ENCODE results near the gene CECR2. TPM values are rescaled to one million over a fixed set of nuclear protein-coding genes. Genes with fewer than 3 reads are reported as not detected.

The CECR2 gene
- total RNA-seq, 1 experiment from 2014 or later: 4.1 TPM

GRCh38 chr22:17346578-17346977, 22.7 kb upstream of the CECR2 start:
- CTCF ChIA-PET: no interaction called here
- Histone ChIP-seq H3K36me3 (ENCODE audit: insufficient read depth, low read length, poor library complexity, severe bottlenecking) (no peaks in the 10 kb centered on the region), H3K4me3 (ENCODE audit: low read depth, low read length, poor library complexity, severe bottlenecking) (no peak overlapping the region), H3K4me1 (ENCODE audit: insufficient read depth, low read length, poor library complexity, severe bottlenecking) (no peaks in the 10 kb centered on the region), H3K27ac (ENCODE audit: low read depth, low read length, poor library complexity, severe bottlenecking) (no peak overlapping the region), H3K27me3 (replicated peaks; ENCODE audit: insufficient read depth, low read depth, low read length, poor library complexity) (no peaks in the 10 kb centered on the region), H3K9me3 (ENCODE audit: low read depth, low read length, poor library complexity, severe bottlenecking) (no peaks in the 10 kb centered on the region)
- BruUV-seq (replicated peaks): no TSS peak
- TF ChIP-seq EZH2 (IDR thresholded peaks at IDR 0.05; ENCODE audit: borderline replicate concordance, low read depth, low read length, poor library complexity, severe bottlenecking) (no peak), CTCF (conservative IDR thresholded peaks at IDR 0.05; ENCODE audit: low read depth, low read length) (no peak)
- intact Hi-C loops (cut with micrococcal nuclease; ENCODE audit: unreplicated experiment): no loop called here
- POLR2A ChIA-PET (ENCODE audit: low non-redundant PET): no interaction called here
- no peak for DNase-seq (ENCODE audit: low spot score)

DNA sequence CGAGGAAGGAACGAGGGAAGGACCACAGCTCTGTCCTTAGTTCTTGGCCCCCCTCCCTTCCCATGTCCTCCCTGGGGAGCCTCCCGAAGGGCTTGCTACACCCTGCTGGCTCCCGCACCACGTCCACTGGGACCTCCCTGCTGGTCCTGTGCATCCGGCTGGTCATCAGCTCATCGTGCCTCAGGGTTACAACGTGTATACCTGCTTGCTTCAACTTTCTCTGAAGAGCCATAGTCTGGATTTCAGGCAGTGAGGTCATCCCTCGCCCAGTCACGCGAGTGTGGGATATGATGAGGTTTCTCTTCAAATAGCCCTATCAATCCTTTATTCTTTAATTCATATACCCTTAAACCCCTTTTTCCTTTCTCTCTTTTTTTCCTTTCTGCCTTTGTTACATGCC, 21.5 kb upstream of the CECR2 start:
- intact Hi-C loops (cut with micrococcal nuclease; ENCODE audit: unreplicated experiment): no loop called here
- Histone ChIP-seq H3K4me1 (ENCODE audit: insufficient read depth, low read length, poor library complexity, severe bottlenecking) (no peaks in the 10 kb centered on the region), H3K27ac (ENCODE audit: low read depth, low read length, poor library complexity, severe bottlenecking) (no peak overlapping the region), H3K9me3 (ENCODE audit: low read depth, low read length, poor library complexity, severe bottlenecking) (no peaks in the 10 kb centered on the region), H3K27me3 (replicated peaks; ENCODE audit: insufficient read depth, low read depth, low read length, poor library complexity) (no peaks in the 10 kb centered on the region), H3K36me3 (ENCODE audit: insufficient read depth, low read length, poor library complexity, severe bottlenecking) (no peaks in the 10 kb centered on the region), H3K4me3 (ENCODE audit: low read depth, low read length, poor library complexity, severe bottlenecking) (no peak overlapping the region)
- TF ChIP-seq EZH2 (IDR thresholded peaks at IDR 0.05; ENCODE audit: borderline replicate concordance, low read depth, low read length, poor library complexity, severe bottlenecking) (no peak), CTCF (conservative IDR thresholded peaks at IDR 0.05; ENCODE audit: low read depth, low read length) (no peak)
- no TSS peak for BruUV-seq (replicated peaks)
- CTCF ChIA-PET: no interaction called here
- DNase-seq (ENCODE audit: low spot score): no peak
- POLR2A ChIA-PET (ENCODE audit: low non-redundant PET): no interaction called here

DNA sequence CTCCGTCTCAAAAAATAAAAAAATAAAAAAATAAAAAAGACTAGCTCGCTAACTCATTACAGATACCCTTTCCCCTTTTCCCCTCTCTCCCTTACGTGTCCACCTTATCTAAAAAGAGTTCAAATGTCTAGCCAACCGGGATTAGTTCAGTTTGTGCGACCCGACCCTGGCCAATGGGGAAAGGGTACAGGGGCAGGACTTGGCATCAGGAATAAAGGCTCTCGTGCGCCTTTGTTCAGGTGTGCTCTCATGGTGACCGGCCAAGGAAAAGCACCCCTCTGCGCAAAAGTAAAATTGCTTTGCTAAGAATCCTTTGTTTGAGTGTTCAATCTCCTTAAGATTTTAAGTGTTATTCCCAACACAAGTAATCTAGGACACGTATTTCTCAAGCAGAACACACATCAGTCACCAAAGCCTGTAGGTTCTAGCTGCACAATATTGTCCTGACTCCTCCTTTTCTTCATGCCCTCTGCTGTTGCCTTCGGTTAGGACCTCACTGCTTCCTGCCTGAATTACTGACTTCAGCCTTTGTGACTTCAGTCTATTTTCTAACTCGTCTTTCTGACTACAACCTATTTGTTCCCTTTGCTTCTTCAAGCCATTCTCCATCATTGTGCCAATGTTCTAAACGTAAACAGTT, 20.7 kb upstream of the CECR2 start:
- POLR2A ChIA-PET (ENCODE audit: low non-redundant PET): no interaction called here
- no peaks in the 10 kb centered on the region for H3K4me1 ChIP-seq (ENCODE audit: insufficient read depth, low read length, poor library complexity, severe bottlenecking)
- CTCF ChIA-PET: no interaction called here
- no peaks in the 10 kb centered on the region for H3K27me3 ChIP-seq (replicated peaks; ENCODE audit: insufficient read depth, low read depth, low read length, poor library complexity)
- H3K36me3 ChIP-seq (ENCODE audit: insufficient read depth, low read length, poor library complexity, severe bottlenecking): no peaks in the 10 kb centered on the region
- DNase-seq (ENCODE audit: low spot score): no peak
- no peak overlapping the region for H3K4me3 ChIP-seq (ENCODE audit: low read depth, low read length, poor library complexity, severe bottlenecking)
- no peaks in the 10 kb centered on the region for H3K9me3 ChIP-seq (ENCODE audit: low read depth, low read length, poor library complexity, severe bottlenecking)
- TF ChIP-seq CTCF (conservative IDR thresholded peaks at IDR 0.05; ENCODE audit: low read depth, low read length): no peak
- TF ChIP-seq EZH2 (IDR thresholded peaks at IDR 0.05; ENCODE audit: borderline replicate concordance, low read depth, low read length, poor library complexity, severe bottlenecking): no peak
- BruUV-seq (replicated peaks): no TSS peak
- intact Hi-C loops (cut with micrococcal nuclease; ENCODE audit: unreplicated experiment): no loop called here
- H3K27ac ChIP-seq (ENCODE audit: low read depth, low read length, poor library complexity, severe bottlenecking): no peak overlapping the region

All from A673 (cell line).